Smooth muscle cell (in vitro differentiated cells): ENCODE data around the gene RSPH9. TPM values are rescaled to one million over a fixed set of nuclear protein-coding genes. Genes with fewer than 3 reads are reported as not detected.

Experiments
- DNase-seq: peaks from one replicate; lab custom pipeline; 2025; ENCODE audit not compliant: unreplicated experiment; lab: John Stamatoyannopoulos, UW
- H2AFZ ChIP-seq: fragments of 200-600 bp; sonication (generic); 2 replicates; pipeline ENCODE4 v1.6.0; 2016; ENCODE audit warnings: antibody characterized with exemption, low read depth, mild to moderate bottlenecking
- H3F3A ChIP-seq: fragments of 200-600 bp; sonication (generic); 2 replicates; pipeline ENCODE4 v1.6.0; 2017; ENCODE audit warnings: antibody characterized with exemption, low read depth
- H3K27ac ChIP-seq: fragments of 200-600 bp; sonication (generic); 2 replicates; pipeline ENCODE4 v1.5.1; 2016; ENCODE audit warnings: low read depth, mild to moderate bottlenecking
- H3K27me3 ChIP-seq: fragments of 200-600 bp; sonication (generic); 2 replicates; pipeline ENCODE4 v1.6.1; 2016; ENCODE audit warnings: low read depth, mild to moderate bottlenecking
- H3K36me3 ChIP-seq: fragments of 200-600 bp; sonication (generic); 2 replicates; pipeline ENCODE4 v1.5.1; 2016; ENCODE audit warnings: low read depth
- H3K4me1 ChIP-seq: fragments of 200-600 bp; sonication (generic); 2 replicates; pipeline ENCODE4 v1.5.1; 2016; ENCODE audit warnings: low read depth
- H3K4me2 ChIP-seq: fragments of 200-600 bp; sonication (generic); 2 replicates; pipeline ENCODE4 v1.6.0; 2016; ENCODE audit warnings: mild to moderate bottlenecking
- H3K4me3 ChIP-seq: fragments of 200-600 bp; sonication (generic); 2 replicates; pipeline ENCODE4 v1.5.1; 2016; ENCODE audit warnings: mild to moderate bottlenecking
- H3K79me2 ChIP-seq: fragments of 200-600 bp; sonication (generic); 2 replicates; pipeline ENCODE4 v1.6.0; 2016; ENCODE audit warnings: low read depth, mild to moderate bottlenecking
- H3K9ac ChIP-seq: fragments of 200-600 bp; sonication (generic); 2 replicates; pipeline ENCODE4 v1.6.0; 2016; ENCODE audit warnings: low read depth
- H3K9me3 ChIP-seq: fragments of 200-600 bp; sonication (generic); replicated peaks from 2 replicates; pipeline ENCODE4 v1.5.1; 2016; ENCODE audit warnings: low read depth
- H4K20me1 ChIP-seq: fragments of 200-600 bp; sonication (generic); 2 replicates; pipeline ENCODE4 v1.6.0; 2016; ENCODE audit warnings: low read depth
- CTCF ChIP-seq: fragments of 200-600 bp; sonication (generic); IDR thresholded peaks from 2 replicates; pipeline ENCODE4 v1.5.1; 2017; ENCODE audit warnings: borderline replicate concordance, mild to moderate bottlenecking, antibody characterized with exemption; ENCODE audit not compliant: insufficient read depth, poor library complexity, severe bottlenecking
- WGBS: methylation state at CpG from one replicate; pipeline ENCODE4 v1.1.7; 2016; ENCODE audit warnings: low lambda C conversion rate; 5-methylcytosine and 5-hydroxymethylcytosine counted together
- polyA plus RNA-seq: library from polyadenylated mRNA; unstranded; fragments of >200 nt; fragmentation: Nextera tagmentation; extraction: Ambion mirVana; gene quantifications from 2 replicates; pipeline ENCODE4 v1.2.1, GENCODE V29; 2016
- total RNA-seq: library from RNA; depleted of rRNA; stranded (reverse); fragments of >200 nt; gene quantifications from 2 replicates; pipeline ENCODE4 v1.2.3, GENCODE V29; 2014

RSPH9 gene
- total and polyA plus RNA-seq, 2 experiments from 2014 or later = 1.9 to 2.5 TPM

GRCh38 chr6:43635387-43636307 is 9.2 kb upstream of the RSPH9 start, which contains the start of gene MAD2L1BP:
Gene MAD2L1BP, plus strand, starts transcription at chr6:43635840. Its CDS starts 36 bp downstream, at chr6:43635876.
- Histone ChIP-seq H3K9ac (peak within 1 kb of the TSS; percentile 82), H3K9me3 (no peaks in the 10 kb centered on the region), H3K27ac (peak within 1 kb of the TSS; percentile 20), H2AFZ (peak within 1 kb of the TSS; percentile 77), H3F3A (peaks cover 8% of the 10 kb centered on the region), H3K4me2 (peak within 1 kb of the TSS; percentile 87), H4K20me1 (peaks cover 24% of the 10 kb centered on the region), H3K36me3 (no peaks in the 10 kb centered on the region), H3K27me3 (no peaks in the 10 kb centered on the region), H3K4me3 (peak within 1 kb of the TSS; percentile 84), H3K79me2 (peaks cover 40% of the 10 kb centered on the region), H3K4me1 (peaks cover 21% of the 10 kb centered on the region)
- TF ChIP-seq CTCF = no peak
- DNase-seq = peak; percentile 23
- whole genome bisulfite sequencing = 5% methylated on average over 48 of the region's 48 CpGs

GRCh38 chr6:43636308-43636659 is 8.6 kb upstream of the RSPH9 start:
- Histone ChIP-seq H3K4me1 (peaks cover 21% of the 10 kb centered on the region), H3K27me3 (no peaks in the 10 kb centered on the region), H3F3A (peaks cover 4% of the 10 kb centered on the region), H3K4me3 (peak overlapping the region; percentile 84), H3K4me2 (peak overlapping the region; percentile 87), H2AFZ (peak overlapping the region; percentile 77), H3K9ac (peak overlapping the region; percentile 82), H4K20me1 (peaks cover 28% of the 10 kb centered on the region), H3K36me3 (no peaks in the 10 kb centered on the region), H3K9me3 (no peaks in the 10 kb centered on the region), H3K27ac (peak overlapping the region; percentile 20), H3K79me2 (peaks cover 42% of the 10 kb centered on the region)
- TF ChIP-seq CTCF = no peak
- no peak for DNase-seq
- WGBS = 45% methylated on average over 7 of the region's 7 CpGs

GRCh38 chr6:43639984-43640800 is 4.6 kb upstream of the RSPH9 start:
- Histone ChIP-seq H3K79me2 (peaks cover 48% of the 10 kb centered on the region), H3K9ac (no peak overlapping the region), H3K36me3 (no peaks in the 10 kb centered on the region), H3K4me2 (no peak overlapping the region), H2AFZ (no peak overlapping the region), H3K27ac (no peak overlapping the region), H3F3A (peaks cover 19% of the 10 kb centered on the region), H3K4me3 (no peak overlapping the region), H3K27me3 (no peaks in the 10 kb centered on the region), H4K20me1 (peaks cover 36% of the 10 kb centered on the region), H3K9me3 (no peaks in the 10 kb centered on the region), H3K4me1 (peaks cover 21% of the 10 kb centered on the region)
- no peak for DNase-seq
- 86% methylated on average over 21 of the region's 21 CpGs for WGBS
- no peak for TF ChIP-seq CTCF
